ENCODE results near the gene NTRK2. TPM values are rescaled to one million over a fixed set of nuclear protein-coding genes. Genes with fewer than 3 reads are reported as not detected.

The NTRK2 gene
- total RNA-seq, 2 donors from 2014 or later: 11.9 to 30.1 TPM

DNA sequence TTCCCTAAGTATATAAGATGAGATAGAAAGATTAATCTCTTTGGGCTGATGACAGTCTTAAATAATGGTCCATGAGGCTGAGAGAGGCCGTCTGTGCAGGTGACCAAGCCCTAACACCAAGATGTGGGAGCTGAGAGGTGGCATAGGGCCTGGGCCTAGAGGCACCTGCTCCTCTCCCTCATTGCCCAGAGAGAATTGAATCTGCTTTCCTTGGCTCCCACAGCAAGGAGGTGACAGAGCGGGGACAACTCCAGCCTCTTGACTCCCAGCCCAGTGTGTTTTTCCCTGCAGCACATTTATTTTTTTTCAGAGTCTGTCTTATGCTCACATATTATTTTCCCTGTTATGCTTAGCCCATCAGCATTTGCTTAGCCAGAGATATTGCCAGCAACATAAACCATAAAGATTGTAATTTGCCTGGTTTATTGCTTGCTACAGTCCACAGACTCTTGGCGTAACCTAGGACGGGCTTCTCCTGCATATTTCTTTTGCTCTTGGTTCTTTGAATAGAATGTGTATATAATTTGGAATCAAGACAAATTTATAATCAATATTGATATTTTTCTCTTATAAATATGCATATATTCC, 105.6 kb downstream of the NTRK2 start:
- H3K27ac ChIP-seq: no peak overlapping the region
- TF ChIP-seq, protein P1, sequence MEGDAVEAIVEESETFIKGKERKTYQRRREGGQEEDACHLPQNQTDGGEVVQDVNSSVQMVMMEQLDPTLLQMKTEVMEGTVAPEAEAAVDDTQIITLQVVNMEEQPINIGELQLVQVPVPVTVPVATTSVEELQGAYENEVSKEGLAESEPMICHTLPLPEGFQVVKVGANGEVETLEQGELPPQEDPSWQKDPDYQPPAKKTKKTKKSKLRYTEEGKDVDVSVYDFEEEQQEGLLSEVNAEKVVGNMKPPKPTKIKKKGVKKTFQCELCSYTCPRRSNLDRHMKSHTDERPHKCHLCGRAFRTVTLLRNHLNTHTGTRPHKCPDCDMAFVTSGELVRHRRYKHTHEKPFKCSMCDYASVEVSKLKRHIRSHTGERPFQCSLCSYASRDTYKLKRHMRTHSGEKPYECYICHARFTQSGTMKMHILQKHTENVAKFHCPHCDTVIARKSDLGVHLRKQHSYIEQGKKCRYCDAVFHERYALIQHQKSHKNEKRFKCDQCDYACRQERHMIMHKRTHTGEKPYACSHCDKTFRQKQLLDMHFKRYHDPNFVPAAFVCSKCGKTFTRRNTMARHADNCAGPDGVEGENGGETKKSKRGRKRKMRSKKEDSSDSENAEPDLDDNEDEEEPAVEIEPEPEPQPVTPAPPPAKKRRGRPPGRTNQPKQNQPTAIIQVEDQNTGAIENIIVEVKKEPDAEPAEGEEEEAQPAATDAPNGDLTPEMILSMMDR (IDR thresholded peaks at IDR 0.05): no peak
- H3K4me3 ChIP-seq: no peak overlapping the region
- H3K4me1 ChIP-seq: no peaks in the 10 kb centered on the region
- no peaks in the 10 kb centered on the region for H3K36me3 ChIP-seq
- DNase-seq (ENCODE audit: low spot score): no peak
- no peaks in the 10 kb centered on the region for H3K9me3 ChIP-seq
- H3K27me3 ChIP-seq: no peaks in the 10 kb centered on the region

DNA sequence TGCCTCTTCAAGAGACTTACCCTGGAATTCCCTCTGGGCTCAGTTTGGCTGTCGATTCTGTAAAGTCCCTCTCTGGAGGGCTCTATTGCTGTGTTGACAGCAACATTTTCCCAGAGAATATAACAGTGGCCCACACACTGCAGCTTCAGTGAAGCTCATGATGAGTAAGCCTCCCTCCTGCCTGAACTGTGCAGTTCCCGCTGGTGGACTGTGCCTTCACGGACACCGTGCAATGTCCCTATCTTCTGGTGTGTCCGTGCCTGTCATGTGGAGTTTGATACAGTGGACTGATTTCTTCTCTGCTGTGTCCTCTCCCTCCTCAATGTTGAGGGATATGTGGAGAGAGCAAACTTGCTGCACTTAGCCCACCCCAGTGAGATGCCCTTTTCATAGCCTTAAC, 109.0 kb downstream of the NTRK2 start:
- Histone ChIP-seq H3K27ac (no peak overlapping the region), H3K27me3 (no peaks in the 10 kb centered on the region), H3K9me3 (no peaks in the 10 kb centered on the region), H3K4me3 (no peak overlapping the region), H3K4me1 (no peaks in the 10 kb centered on the region), H3K36me3 (no peaks in the 10 kb centered on the region)
- TF ChIP-seq, protein P1 (IDR thresholded peaks at IDR 0.05): no peak
- DNase-seq (ENCODE audit: low spot score): no peak

DNA sequence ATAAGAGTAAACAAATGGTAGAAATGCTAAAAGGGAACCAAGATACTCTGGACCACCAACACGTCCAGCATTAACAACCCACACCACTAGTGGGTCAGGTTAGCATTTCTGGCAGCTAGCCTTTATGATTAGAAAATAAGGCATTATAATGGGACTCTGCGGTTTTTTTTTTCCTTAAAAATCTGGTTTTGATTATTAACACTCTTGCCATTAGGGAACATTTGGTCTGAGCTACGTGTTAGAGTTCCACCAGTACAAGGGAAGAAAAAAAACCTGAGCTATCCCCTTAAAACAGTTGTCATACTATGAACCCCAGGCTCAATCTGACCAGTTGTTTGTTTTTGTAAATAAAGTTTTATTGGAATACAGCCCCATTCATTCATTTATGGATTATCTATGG, 110.4 kb downstream of the NTRK2 start:
- no peaks in the 10 kb centered on the region for H3K36me3 ChIP-seq
- TF ChIP-seq, protein P1 (IDR thresholded peaks at IDR 0.05): no peak

DNA sequence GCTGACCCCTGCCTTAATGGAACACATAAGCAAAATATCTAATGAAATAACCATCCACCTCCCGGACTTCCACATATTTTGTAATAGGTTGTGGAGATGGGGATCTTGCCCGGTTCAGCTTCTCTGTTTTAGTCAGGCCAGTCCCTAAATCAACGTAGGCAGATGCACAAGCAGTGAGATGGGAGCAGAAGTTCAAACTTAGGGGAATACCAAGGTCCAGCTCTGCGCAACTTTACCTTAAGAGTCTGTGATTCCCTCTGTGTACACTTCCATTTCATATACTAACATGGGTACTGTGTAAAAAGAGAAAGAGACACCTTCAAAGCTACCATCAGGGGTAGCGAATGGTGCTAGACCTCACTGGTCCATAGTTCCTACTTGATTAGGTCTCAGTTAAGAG, 110.9 kb downstream of the NTRK2 start:
- TF ChIP-seq, protein P1 (IDR thresholded peaks at IDR 0.05): no peak
- Histone ChIP-seq H3K9me3 (no peaks in the 10 kb centered on the region), H3K36me3 (no peaks in the 10 kb centered on the region), H3K4me1 (no peaks in the 10 kb centered on the region), H3K27ac (no peak overlapping the region), H3K4me3 (no peak overlapping the region), H3K27me3 (no peaks in the 10 kb centered on the region)
- DNase-seq (ENCODE audit: low spot score): no peak

More for the DNA sequence above, 110.4 kb downstream of the NTRK2 start:
- Histone ChIP-seq H3K27ac (no peak overlapping the region), H3K27me3 (no peaks in the 10 kb centered on the region), H3K9me3 (no peaks in the 10 kb centered on the region), H3K4me1 (no peaks in the 10 kb centered on the region), H3K4me3 (no peak overlapping the region)
- DNase-seq (ENCODE audit: low spot score): no peak

DNA sequence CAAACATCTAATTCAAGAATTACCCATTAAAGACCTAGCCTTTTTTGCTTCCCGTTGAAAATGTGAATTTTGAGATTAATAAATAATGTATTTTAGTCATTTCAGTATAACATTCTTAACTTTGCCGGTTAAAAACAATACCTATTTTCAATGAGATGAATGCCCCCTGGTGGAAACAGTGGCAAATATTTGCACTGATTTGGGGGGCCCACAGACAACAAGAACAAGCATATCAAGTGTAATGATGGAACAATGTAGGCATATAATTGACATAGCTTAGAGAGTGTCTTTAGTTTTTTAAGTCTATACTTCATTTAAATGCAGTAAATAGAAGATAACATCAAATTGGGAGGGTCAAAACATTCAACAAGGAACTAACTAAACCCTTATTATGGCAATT, 111.9 kb downstream of the NTRK2 start:
- H3K4me1 ChIP-seq: no peaks in the 10 kb centered on the region
- no peaks in the 10 kb centered on the region for H3K36me3 ChIP-seq
- TF ChIP-seq, protein P1 (IDR thresholded peaks at IDR 0.05): peak; percentile 44 to 61
- H3K27me3 ChIP-seq: no peaks in the 10 kb centered on the region
- no peak overlapping the region for H3K27ac ChIP-seq
- no peak for DNase-seq (ENCODE audit: low spot score)
- no peaks in the 10 kb centered on the region for H3K9me3 ChIP-seq
- no peak overlapping the region for H3K4me3 ChIP-seq
